ENCODE data around the gene KCNE2.

KCNE2 gene

GRCh38 chr21:34363733-34364132, at the start of gene KCNE2:
Gene KCNE2 (plus strand): TSS chr21:34364006. CDS start chr21:34370479, 6,473 bp downstream.
- ATAC-seq = no peak

DNA sequence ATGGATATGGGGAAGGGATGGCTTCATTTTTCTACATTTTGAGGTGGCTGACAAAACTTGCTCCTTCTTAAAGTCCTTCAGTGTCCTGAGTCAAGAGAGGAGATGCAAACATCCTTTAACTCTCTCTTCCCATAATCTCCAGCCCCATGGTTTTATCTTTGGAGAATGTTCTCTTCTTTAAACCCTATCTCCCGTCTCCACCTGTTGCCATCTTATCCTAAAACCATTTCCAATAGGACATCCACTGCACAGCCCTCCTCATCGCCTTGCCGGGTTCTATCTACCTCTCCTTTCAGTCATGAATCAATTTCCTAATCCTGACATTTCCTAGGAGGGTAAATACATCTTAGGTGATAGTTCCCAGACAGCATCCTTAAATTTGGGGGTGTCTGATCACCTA, 44.2 kb upstream of the KCNE2 start:
- ATAC-seq = no peak

GRCh38 chr21:34320011-34320410, 43.8 kb upstream of the KCNE2 start:
- no peak for ATAC-seq

GRCh38 chr21:34330055-34330454, 33.8 kb upstream of the KCNE2 start:
- ATAC-seq = no peak

DNA sequence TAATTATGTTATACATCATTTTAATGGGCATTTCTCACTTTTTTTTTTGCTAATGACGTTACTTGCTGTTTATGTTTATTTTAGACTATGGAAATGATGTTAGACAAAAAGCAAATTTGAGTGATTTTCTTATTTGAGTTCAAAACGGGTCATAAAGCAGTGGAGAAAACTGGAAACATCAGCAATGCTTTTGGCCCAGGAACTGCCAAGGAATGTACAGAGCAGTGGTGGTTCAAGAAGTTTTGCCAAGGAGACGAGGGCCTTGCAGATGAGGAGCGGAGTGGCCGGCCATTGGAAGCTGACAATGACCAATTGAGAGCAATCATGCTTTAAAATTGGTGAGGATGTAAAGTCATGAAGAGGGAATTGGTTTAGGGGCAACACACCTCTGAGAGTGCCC, 32.1 kb upstream of the KCNE2 start:
- ATAC-seq = no peak

- no peak for ATAC-seq
Measured at GRCh38 chr21:34332347-34332746, 31.5 kb upstream of the KCNE2 start.

- ATAC-seq = no peak
Measured at GRCh38 chr21:34333121-34333739, 30.6 kb upstream of the KCNE2 start.

DNA sequence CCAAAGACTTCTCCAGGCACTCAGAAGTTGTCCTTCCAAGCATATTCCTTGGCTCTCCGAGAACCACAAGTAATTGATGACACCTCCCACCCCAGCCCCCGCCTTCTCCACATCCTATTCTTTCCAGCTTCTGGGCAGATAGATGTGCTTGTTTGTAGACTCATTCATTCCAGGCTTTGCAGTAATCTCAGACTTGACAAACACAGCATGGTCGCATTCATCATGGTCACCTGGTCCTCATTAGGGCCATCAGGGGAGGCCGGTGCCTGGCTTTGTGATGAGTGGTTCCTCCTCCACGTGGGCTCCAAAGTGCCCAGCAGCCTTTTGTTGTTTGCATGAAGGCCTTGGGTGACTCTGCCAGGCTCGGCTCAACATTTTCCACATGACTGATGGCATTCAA, 28.5 kb upstream of the KCNE2 start:
- ATAC-seq = no peak

GRCh38 chr21:34336245-34336644, 27.6 kb upstream of the KCNE2 start:
- no peak for ATAC-seq

- ATAC-seq = no peak
Measured at GRCh38 chr21:34336756-34337391, 26.9 kb upstream of the KCNE2 start.

- no peak for ATAC-seq
Measured at GRCh38 chr21:34337741-34338140, 26.1 kb upstream of the KCNE2 start.

- ATAC-seq = no peak
Measured at GRCh38 chr21:34338226-34338625, 25.6 kb upstream of the KCNE2 start.

- ATAC-seq = no peak
Measured at GRCh38 chr21:34340061-34340460, 23.7 kb upstream of the KCNE2 start.

- ATAC-seq = no peak
Measured at GRCh38 chr21:34342476-34342875, 21.3 kb upstream of the KCNE2 start.

DNA sequence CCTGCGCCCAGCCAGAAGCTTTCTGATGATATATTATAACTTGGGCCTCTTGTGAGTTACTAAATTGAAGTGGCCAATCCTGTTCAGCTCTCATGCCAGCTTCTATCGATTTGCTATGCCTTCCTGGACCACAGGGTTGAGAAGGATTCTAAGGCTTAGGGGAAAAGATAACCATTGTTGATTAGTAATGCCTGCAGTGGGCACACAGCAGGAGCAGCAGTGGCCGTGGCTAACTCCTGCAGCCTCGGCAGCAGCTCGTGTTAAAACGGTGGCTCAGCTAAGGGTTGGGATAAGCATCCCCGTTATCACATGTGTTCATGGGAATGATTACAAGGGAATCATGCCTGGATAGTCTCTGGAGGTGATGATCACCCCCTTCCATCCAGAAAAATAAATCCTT, 20.5 kb upstream of the KCNE2 start:
- no peak for ATAC-seq

DNA sequence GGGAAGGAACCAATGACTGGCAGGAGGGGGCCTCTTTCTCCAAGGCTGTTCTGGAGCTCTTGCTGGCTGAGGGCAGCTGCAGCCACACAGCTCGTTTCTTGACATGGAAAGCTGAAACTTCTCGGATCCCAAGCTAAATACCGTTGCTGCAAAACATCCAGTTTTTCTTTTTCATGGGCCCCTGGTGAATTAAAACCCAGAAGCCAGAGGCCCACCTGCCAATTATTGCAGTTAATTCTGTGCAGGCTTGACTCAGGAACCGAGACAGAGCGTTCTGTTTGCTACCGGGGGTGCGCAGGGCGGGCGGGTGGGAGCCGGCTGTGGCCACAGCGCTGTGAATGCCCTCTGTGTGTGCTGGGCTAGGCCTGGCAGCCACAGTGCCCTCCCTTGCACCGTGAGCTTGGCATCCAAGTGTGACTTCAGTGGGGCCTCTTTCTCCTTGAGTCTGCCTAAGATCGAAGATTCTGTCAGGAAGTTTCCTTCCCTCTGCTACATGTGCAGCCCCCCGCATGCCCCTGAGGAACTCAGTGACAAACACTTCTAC, 19.9 kb upstream of the KCNE2 start:
- no peak for ATAC-seq

GRCh38 chr21:34344584-34344983, 19.2 kb upstream of the KCNE2 start:
- ATAC-seq = no peak

GRCh38 chr21:34345091-34345871, 18.5 kb upstream of the KCNE2 start:
- no peak for ATAC-seq

DNA sequence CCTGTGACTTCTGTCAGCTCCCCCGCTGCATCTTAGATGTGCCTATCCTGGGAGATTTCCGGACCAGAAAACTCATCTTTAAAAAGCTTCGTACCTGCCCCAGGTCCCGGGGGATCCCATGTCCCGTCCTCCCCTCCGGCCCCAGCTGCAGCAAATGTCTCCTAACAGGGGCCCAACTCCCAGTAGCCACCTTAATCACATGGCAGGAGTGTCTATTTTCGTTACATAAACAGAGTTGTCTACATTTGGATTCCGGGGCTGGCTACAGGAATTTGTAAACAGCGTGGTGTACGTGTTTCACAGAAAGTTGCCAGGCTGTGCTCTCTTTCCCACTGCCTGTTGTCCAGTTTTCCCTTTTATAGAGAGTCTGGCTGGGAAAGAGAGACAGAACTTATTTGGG, 17.9 kb upstream of the KCNE2 start:
- no peak for ATAC-seq

GRCh38 chr21:34348890-34349519, 14.8 kb upstream of the KCNE2 start:
- ATAC-seq = no peak

DNA sequence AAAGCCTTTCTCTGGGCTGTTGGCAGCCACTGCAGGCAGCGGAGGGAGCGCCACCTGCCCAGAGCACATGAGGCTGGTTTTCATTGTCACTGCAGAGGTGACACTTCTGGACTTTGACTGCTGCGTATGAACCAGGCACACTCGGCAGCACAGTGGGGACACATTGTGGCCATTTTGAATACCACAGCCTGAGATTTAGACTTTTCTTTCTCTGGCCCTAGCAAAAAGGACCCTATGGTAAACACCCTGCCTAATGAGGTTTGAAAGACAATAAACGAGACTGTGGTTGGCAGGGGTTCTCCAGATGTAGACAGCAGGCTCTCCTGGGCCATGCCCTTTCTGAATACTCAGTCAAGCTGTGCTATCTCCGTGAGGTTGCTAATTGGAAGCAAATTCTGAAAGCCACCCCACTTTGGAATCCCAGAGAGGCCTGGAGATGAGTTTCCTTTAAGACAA, 12.0 kb upstream of the KCNE2 start:
- peak in 1 of 2 donors; percentile 48 for ATAC-seq

DNA sequence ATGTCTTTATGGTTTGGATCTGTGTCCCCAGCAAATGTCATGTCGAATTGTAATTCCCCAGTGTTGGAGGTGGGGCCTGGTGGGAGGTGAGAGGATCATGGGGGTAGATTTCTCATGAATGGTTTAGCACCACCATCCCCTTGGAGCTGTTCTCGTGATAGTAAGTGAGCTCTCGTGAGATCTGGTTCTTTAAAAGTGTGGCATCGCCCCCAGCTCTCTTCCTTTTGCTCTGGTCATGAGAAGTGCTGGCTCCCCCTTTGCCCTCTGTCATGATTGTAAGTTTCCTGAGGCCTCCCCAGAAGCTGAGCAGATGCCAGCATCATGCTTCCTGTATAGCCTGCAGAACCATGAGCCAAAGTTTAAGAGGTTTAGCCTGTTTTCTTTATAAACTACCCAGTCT, 11.2 kb upstream of the KCNE2 start:
- no peak for ATAC-seq

- ATAC-seq = no peak
Measured at GRCh38 chr21:34353182-34353581, 10.6 kb upstream of the KCNE2 start.

Measured in activated CD4-positive, CD25-positive, alpha-beta regulatory T cell treated with anti-CD3 and anti-CD28 coated beads, Interleukin-2, amount 50 U/mL, for 24 hours (primary cell).